Fibroblast of pulmonary artery (primary cell): Measurements from ENCODE around the gene OS9.
A peak's percentile ranks its signal among the peaks of the same experiment; 100 is the strongest.

Experiments
- DNase-seq: peaks from one replicate; pipeline ENCODE4 v3.0.0-alpha.2; 2010; ENCODE audit warnings: low read depth
- H3K4me3 ChIP-seq: replicated peaks from 2 replicates; pipeline ENCODE4 v1.5.1; 2011; ENCODE audit warnings: low read depth, mild to moderate bottlenecking, control low read depth, low read length, moderate library complexity
- CTCF ChIP-seq: IDR thresholded peaks from 2 replicates; pipeline ENCODE4 v1.5.1; 2011; ENCODE audit warnings: mild to moderate bottlenecking, control low read depth, low read length, inconsistent platforms; ENCODE audit errors: missing control alignments

Gene OS9

GRCh38 chr12:57725851-57726150 lies 31.9 kb downstream of the OS9 start:
- no peak for DNase-seq
- TF ChIP-seq CTCF = no peak
- H3K4me3 ChIP-seq = peak overlapping the region; percentile 83

DNA sequence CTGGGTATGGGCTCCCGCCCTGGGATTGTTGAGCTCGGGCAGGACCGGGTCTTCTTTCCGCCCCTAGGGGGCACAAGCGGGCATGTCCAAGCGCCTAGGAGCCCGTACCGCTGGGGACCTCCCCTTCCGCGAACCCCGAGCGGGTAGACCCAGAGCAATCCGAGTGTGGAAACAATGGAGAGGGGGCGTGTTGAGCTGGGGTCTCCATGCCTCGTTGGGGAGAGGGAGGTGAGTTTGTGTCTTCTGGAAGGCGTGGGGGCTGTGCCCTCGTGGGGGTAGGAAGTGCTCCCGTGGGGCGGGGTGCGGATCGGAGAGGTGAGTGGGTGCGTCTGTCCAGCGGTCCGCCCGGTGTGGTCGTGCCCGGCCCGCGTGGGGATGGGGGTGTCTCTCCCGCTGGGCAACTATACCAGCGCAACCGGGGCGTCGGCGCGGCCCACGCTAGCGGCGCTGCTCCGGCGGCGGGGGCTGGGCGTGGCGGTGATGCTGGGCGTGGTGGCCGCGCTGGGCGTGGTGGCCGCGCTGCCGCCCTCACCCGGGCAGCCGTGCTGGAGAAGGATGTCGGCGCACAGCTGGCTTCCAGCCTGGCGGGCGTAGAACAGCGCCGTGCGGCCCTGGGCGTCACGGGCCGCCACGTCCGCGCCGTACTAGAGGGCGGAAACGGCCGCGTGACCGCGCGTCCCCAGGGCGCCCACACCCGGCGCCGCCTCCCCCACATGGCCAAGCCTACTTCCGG lies 32.4 kb downstream of the OS9 start:
- peak; percentile 80 for DNase-seq
- TF ChIP-seq CTCF = peak; percentile 81
- H3K4me3 ChIP-seq = peak overlapping the region; percentile 83

DNA sequence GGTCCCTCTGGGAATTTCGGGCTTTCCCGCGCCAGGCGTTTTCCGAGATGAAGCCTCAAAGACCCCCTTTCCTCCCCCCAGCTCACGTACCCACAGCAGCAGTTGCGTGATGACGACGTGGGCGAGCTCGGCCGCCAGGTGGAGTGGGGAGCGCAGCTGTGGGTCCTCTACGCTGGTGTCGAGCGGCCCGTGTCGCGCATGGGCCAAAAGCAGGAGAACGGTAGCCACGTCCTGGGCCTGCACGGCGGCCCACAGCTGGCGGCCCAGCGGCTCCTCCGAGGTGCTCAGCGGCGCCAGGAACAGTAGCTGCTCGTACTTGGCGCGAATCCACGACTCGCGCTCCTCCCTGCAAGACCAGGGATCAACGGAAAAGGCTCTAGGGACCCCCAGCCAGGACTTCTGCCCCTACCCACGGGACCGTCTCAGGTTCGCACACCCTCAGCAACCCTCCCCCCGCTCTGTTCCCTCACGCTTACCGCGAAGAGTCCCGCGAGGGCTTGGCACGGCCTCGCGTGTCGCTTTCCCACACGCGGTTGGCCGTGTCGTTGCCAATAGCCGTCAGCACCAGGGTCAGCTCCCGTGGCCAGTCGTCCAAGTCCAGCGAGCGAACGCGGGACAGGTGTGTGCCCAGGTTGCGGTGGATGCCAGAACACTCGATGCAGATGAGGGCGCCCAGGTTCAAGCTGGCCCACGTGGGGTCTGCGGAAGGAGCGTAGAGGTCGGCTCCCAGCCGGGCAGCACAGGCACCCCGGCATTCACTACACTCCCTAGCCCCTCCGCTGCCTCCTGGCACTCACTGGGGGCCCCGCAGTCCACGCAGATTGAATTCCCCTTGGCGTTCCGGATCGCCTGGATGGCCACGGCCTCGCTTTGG lies 33.2 kb downstream of the OS9 start:
- no peak for DNase-seq
- H3K4me3 ChIP-seq = peak overlapping the region; percentile 83
- peak; percentile 34 for TF ChIP-seq CTCF

DNA sequence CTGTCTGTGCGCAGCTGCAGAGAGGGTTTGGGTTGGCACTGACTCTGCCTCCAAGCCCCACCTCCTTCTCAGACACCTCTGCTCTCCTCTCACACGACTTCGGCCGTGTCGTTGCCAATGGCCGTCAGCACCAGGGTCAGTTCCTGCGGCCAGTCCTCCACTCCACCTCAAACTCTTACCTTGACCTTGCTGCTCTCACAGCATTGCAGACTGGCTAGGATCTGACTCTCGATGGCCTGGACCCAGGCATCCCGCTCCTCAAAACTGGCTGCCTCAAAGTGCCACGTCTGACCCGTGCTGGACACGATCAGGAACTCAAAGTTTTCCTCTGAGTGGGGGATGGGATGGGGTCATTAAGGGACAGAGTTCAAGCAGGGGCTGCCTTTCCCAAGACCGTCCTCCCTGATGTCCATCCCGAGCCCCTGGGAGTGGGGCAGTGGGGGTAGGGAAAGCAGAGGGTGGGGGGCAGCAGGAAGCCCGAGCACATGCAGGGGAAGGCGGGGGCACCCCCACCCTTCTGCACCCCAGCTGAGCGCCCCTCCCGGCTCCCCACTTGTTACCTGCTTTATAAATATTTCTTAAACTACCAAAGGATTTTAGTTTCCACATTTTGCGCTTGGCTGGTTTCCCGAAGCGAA lies 33.9 kb downstream of the OS9 start:
- TF ChIP-seq CTCF = no peak
- no peak for DNase-seq
- no peak overlapping the region for H3K4me3 ChIP-seq

- TF ChIP-seq CTCF = no peak
- no peak for DNase-seq
- no peak overlapping the region for H3K4me3 ChIP-seq
Measured at GRCh38 chr12:57729321-57729844, 35.5 kb downstream of the OS9 start.

- no peak for TF ChIP-seq CTCF
- DNase-seq = no peak
- H3K4me3 ChIP-seq = no peak overlapping the region
Measured at GRCh38 chr12:57730336-57731067, 36.6 kb downstream of the OS9 start.
